ENCODE data around the gene SKI. TPM values are rescaled to one million over a fixed set of nuclear protein-coding genes. Genes with fewer than 3 reads are reported as not detected.

SKI gene
- total RNA-seq, 2 donors from 2014 or later: 65.4 to 79.2 TPM

- H3K27ac Mint-ChIP-seq: no peak overlapping the region
- no peaks in the 10 kb centered on the region for H3K36me3 Mint-ChIP-seq (ENCODE audit: low read depth)
- H3K4me1 Mint-ChIP-seq: peaks cover 22% of the 10 kb centered on the region
- WGBS, 2 experiments (ENCODE audit: insufficient coverage in 1 of 2, insufficient read length in 1 of 2): 94 to 98% methylated on average over 3 to 15 of the region's 17 CpGs
- Histone ChIP-seq H3K27ac (ENCODE audit: low read depth, low read length) (no peak overlapping the region), H3K27me3 (ENCODE audit: control insufficient read depth, insufficient read depth, low read length, poor library complexity, severe bottlenecking) (no peaks in the 10 kb centered on the region), H3K9ac (ENCODE audit: extremely low read depth, low read length, poor library complexity, severe bottlenecking) (no peak overlapping the region), H3K9me3 (ENCODE audit: control insufficient read depth, low read length) (peaks cover 11% of the 10 kb centered on the region), H3K4me3 (ENCODE audit: low read length) (no peak overlapping the region), H3K4me1 (ENCODE audit: control insufficient read depth, insufficient read depth, low read length) (peaks cover 13% of the 10 kb centered on the region), H3K36me3 (ENCODE audit: control insufficient read depth, insufficient read depth, low read length) (peaks cover 12% of the 10 kb centered on the region)
- TF ChIP-seq CTCF (conservative IDR thresholded peaks at IDR 0.05): no peak
- H3K4me3 Mint-ChIP-seq: no peak overlapping the region
- peaks cover 3% of the 10 kb centered on the region for H3K9me3 Mint-ChIP-seq
- no peak for DNase-seq
- no peaks in the 10 kb centered on the region for H3K27me3 Mint-ChIP-seq (ENCODE audit: insufficient read depth)
Observed at GRCh38 chr1:2251786-2252185, 23.7 kb downstream of the SKI start.

GRCh38 chr1:2252423-2252822 is 24.3 kb downstream of the SKI start:
- 93 to 96% methylated on average over 14 to 17 of the region's 17 CpGs for WGBS, 2 experiments (ENCODE audit: insufficient coverage in 1 of 2, insufficient read length in 1 of 2)
- DNase-seq: no peak

GRCh38 chr1:2253036-2253796 is 25.1 kb downstream of the SKI start:
- Histone ChIP-seq H3K36me3 (ENCODE audit: control insufficient read depth, insufficient read depth, low read length) (peaks cover 12% of the 10 kb centered on the region), H3K9ac (ENCODE audit: extremely low read depth, low read length, poor library complexity, severe bottlenecking) (no peak overlapping the region), H3K27me3 (ENCODE audit: control insufficient read depth, insufficient read depth, low read length, poor library complexity, severe bottlenecking) (no peaks in the 10 kb centered on the region), H3K4me1 (ENCODE audit: control insufficient read depth, insufficient read depth, low read length) (peaks cover 6% of the 10 kb centered on the region), H3K9me3 (ENCODE audit: control insufficient read depth, low read length) (peaks cover 11% of the 10 kb centered on the region), H3K27ac (ENCODE audit: low read depth, low read length) (no peak overlapping the region), H3K4me3 (ENCODE audit: low read length) (no peak overlapping the region)
- no peak overlapping the region for H3K4me3 Mint-ChIP-seq
- TF ChIP-seq CTCF (conservative IDR thresholded peaks at IDR 0.05): no peak
- peaks cover 15% of the 10 kb centered on the region for H3K4me1 Mint-ChIP-seq
- H3K27ac Mint-ChIP-seq: no peak overlapping the region
- 97 to 99% methylated on average over 17 to 20 of the region's 20 CpGs for WGBS, 2 experiments (ENCODE audit: insufficient coverage in 1 of 2, insufficient read length in 1 of 2)
- H3K27me3 Mint-ChIP-seq (ENCODE audit: insufficient read depth): no peaks in the 10 kb centered on the region
- H3K36me3 Mint-ChIP-seq (ENCODE audit: low read depth): peaks cover 2% of the 10 kb centered on the region
- peaks cover 3% of the 10 kb centered on the region for H3K9me3 Mint-ChIP-seq
- no peak for DNase-seq

More at GRCh38 chr1:2252423-2252822, 24.3 kb downstream of the SKI start:
- Mint-ChIP-seq H3K4me1 (peaks cover 19% of the 10 kb centered on the region), H3K9me3 (peaks cover 3% of the 10 kb centered on the region), H3K36me3 (ENCODE audit: low read depth) (no peaks in the 10 kb centered on the region), H3K4me3 (no peak overlapping the region), H3K27ac (no peak overlapping the region), H3K27me3 (ENCODE audit: insufficient read depth) (no peaks in the 10 kb centered on the region)
- Histone ChIP-seq H3K27ac (ENCODE audit: low read depth, low read length) (no peak overlapping the region), H3K36me3 (ENCODE audit: control insufficient read depth, insufficient read depth, low read length) (peaks cover 12% of the 10 kb centered on the region), H3K4me1 (ENCODE audit: control insufficient read depth, insufficient read depth, low read length) (peaks cover 13% of the 10 kb centered on the region), H3K27me3 (ENCODE audit: control insufficient read depth, insufficient read depth, low read length, poor library complexity, severe bottlenecking) (no peaks in the 10 kb centered on the region), H3K9me3 (ENCODE audit: control insufficient read depth, low read length) (peaks cover 11% of the 10 kb centered on the region), H3K4me3 (ENCODE audit: low read length) (no peak overlapping the region), H3K9ac (ENCODE audit: extremely low read depth, low read length, poor library complexity, severe bottlenecking) (no peak overlapping the region)
- no peak for TF ChIP-seq CTCF (conservative IDR thresholded peaks at IDR 0.05)

Measured in endodermal cell (in vitro differentiated cells).